PC-9 (cell line): ENCODE results near the gene ENPP5. TPM values are rescaled to one million over a fixed set of nuclear protein-coding genes. Genes with fewer than 3 reads are reported as not detected.

Source experiments
- BruUV-seq: library from RNA; stranded (reverse); fragments of 400-500 nt; replicated peaks from 2 replicates; lab custom pipeline; 2021; lab: Mats Ljungman, UMichigan
- CTCF ChIA-PET: fragments of 300-600 bp; sonication (Branson Sonifier 250); formaldehyde crosslinking; loops from one replicate; lab custom pipeline; 2022; ENCODE audit warnings: antibody characterized with exemption; lab: Charles Lee
- POLR2A ChIA-PET: fragments of 300-600 bp; sonication (Branson Sonifier 250); formaldehyde crosslinking; loops from one replicate; lab custom pipeline; 2022; ENCODE audit warnings: antibody characterized with exemption; ENCODE audit not compliant: unreplicated experiment; lab: Charles Lee
- DNase-seq, 2 experiments: peaks; one replicate each; pipeline versions ENCODE4 v3.0.0 to v3.0.0-alpha.2; 2015 to 2022; ENCODE audit warnings: mixed read lengths in 1 of 2
- H2AFZ ChIP-seq: fragments of 200-600 bp; sonication (generic); 2 replicates; pipeline ENCODE4 v1.8.1; 2017; ENCODE audit warnings: antibody characterized with exemption
- H3F3A ChIP-seq: fragments of 200-600 bp; sonication (generic); 2 replicates; pipeline ENCODE4 v1.8.1; 2017; ENCODE audit warnings: antibody characterized with exemption, mild to moderate bottlenecking, low read depth; ENCODE audit not compliant: insufficient read depth
- H3K27ac ChIP-seq: fragments of 200-600 bp; sonication (generic); 2 replicates; pipeline ENCODE4 v1.6.1; 2016; ENCODE audit warnings: mixed run types
- H3K27me3 ChIP-seq: fragments of 200-600 bp; sonication (generic); 2 replicates; pipeline ENCODE4 v1.6.1; 2016; ENCODE audit warnings: low read depth, mixed run types; ENCODE audit not compliant: insufficient read depth
- H3K36me3 ChIP-seq: fragments of 200-600 bp; sonication (generic); 2 replicates; pipeline ENCODE4 v1.6.1; 2016; ENCODE audit warnings: low read depth, mixed run types
- H3K4me1 ChIP-seq: fragments of 200-600 bp; sonication (generic); replicated peaks from 2 replicates; pipeline ENCODE4 v1.6.1; 2016; ENCODE audit warnings: mixed run types; ENCODE audit not compliant: insufficient read depth
- H3K4me2 ChIP-seq: fragments of 200-600 bp; sonication (generic); 2 replicates; pipeline ENCODE4 v1.6.1; 2017; ENCODE audit warnings: mixed run types
- H3K4me3 ChIP-seq: fragments of 200-600 bp; sonication (generic); 2 replicates; pipeline ENCODE4 v1.6.1; 2016; ENCODE audit warnings: mixed run types
- H3K79me2 ChIP-seq: fragments of 200-600 bp; sonication (generic); 2 replicates; pipeline ENCODE4 v1.6.1; 2017; ENCODE audit warnings: low read depth, mixed run types
- H3K9me2 ChIP-seq: fragments of 200-600 bp; sonication (generic); 2 replicates; pipeline ENCODE4 v1.8.1; 2017; ENCODE audit warnings: mild to moderate bottlenecking; ENCODE audit not compliant: insufficient read depth
- H3K9me3 ChIP-seq: fragments of 200-600 bp; sonication (generic); 2 replicates; pipeline ENCODE4 v1.8.1; 2016; ENCODE audit warnings: low read depth; ENCODE audit not compliant: insufficient read depth
- H4K20me1 ChIP-seq: fragments of 200-600 bp; sonication (generic); 2 replicates; pipeline ENCODE4 v1.8.1; 2017; ENCODE audit not compliant: insufficient read depth
- CTCF ChIP-seq: fragments of 200-600 bp; sonication (generic); conservative IDR thresholded peaks from 2 replicates; pipeline ENCODE4 v1.6.1; 2017; ENCODE audit warnings: mixed run types, antibody characterized with exemption, mild to moderate bottlenecking, moderate library complexity
- EZH2 ChIP-seq: fragments of 200-600 bp; sonication (generic); IDR thresholded peaks from 2 replicates; pipeline ENCODE4 v1.8.0; 2017; ENCODE audit warnings: antibody characterized with exemption, low read depth
- intact Hi-C: fragments of 100-400 bp; cut with micrococcal nuclease; formaldehyde crosslinking; loops from one replicate; pipeline ENCODE4 v1.10.0; 2022; ENCODE audit not compliant: unreplicated experiment
- total RNA-seq: library from RNA; stranded (reverse); gene quantifications from 2 replicates; pipeline ENCODE4 v1.2.3, GENCODE V29; 2021

ENPP5 gene
- total RNA-seq, 1 experiment from 2014 or later, result 9.1 TPM

GRCh38 chr6:46137387-46137786 lies 33.4 kb downstream of the ENPP5 start:
- CTCF ChIA-PET, result no interaction called here

DNA sequence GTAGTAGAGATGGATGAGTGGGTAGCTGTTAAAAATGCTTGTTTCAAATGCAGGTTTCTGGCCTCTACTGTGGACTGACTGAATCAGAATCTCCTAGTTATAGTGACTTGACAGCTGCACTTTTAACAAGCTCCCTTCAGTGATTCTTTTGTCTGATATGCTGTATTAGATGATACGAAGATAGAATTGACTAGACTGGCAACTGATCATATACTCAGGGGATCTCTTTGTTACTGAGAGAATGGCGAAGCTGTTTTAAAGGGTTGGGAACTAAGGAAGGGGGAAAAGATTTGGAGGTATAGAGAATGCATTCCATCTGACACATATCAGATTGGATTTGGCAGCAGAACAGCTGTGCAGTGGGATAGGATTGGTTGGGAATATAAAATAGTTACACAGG lies 33.9 kb downstream of the ENPP5 start:
- no peak for TF ChIP-seq EZH2
- no peak for TF ChIP-seq CTCF
- POLR2A ChIA-PET, result no interaction called here

More at GRCh38 chr6:46137387-46137786, 33.4 kb downstream of the ENPP5 start:
- DNase-seq, result no peak
- no TSS peak for BruUV-seq
- Histone ChIP-seq H2AFZ (no peak overlapping the region), H3K4me2 (no peak overlapping the region), H3K27me3 (no peaks in the 10 kb centered on the region), H3K9me2 (no peaks in the 10 kb centered on the region), H3K4me1 (no peaks in the 10 kb centered on the region), H3F3A (no peaks in the 10 kb centered on the region), H4K20me1 (no peaks in the 10 kb centered on the region), H3K9me3 (no peaks in the 10 kb centered on the region), H3K79me2 (no peaks in the 10 kb centered on the region), H3K4me3 (no peak overlapping the region), H3K27ac (no peak overlapping the region), H3K36me3 (no peaks in the 10 kb centered on the region)
- no peak for TF ChIP-seq EZH2
- no peak for TF ChIP-seq CTCF
- POLR2A ChIA-PET, result no interaction called here
- intact Hi-C loops, result no loop called here

GRCh38 chr6:46135176-46135575 lies 35.6 kb downstream of the ENPP5 start:
- no peaks in the 10 kb centered on the region for H3K9me2 ChIP-seq
- no peaks in the 10 kb centered on the region for H3K36me3 ChIP-seq
- ChIA-PET CTCF (no interaction called here), POLR2A (no interaction called here)
- intact Hi-C loops, result no loop called here
- no TSS peak for BruUV-seq
- TF ChIP-seq EZH2 (no peak), CTCF (no peak)
- H3K27ac ChIP-seq, result no peak overlapping the region
- no peaks in the 10 kb centered on the region for H3F3A ChIP-seq
- H2AFZ ChIP-seq, result no peak overlapping the region
- no peaks in the 10 kb centered on the region; the same call in 1 of the 2 replicates for H3K4me1 ChIP-seq
- H3K9me3 ChIP-seq, result no peaks in the 10 kb centered on the region
- no peak for DNase-seq
- H4K20me1 ChIP-seq, result no peaks in the 10 kb centered on the region
- no peaks in the 10 kb centered on the region for H3K79me2 ChIP-seq
- H3K4me3 ChIP-seq, result no peak overlapping the region
- H3K4me2 ChIP-seq, result no peak overlapping the region
- no peaks in the 10 kb centered on the region for H3K27me3 ChIP-seq

More for the DNA sequence above, 33.9 kb downstream of the ENPP5 start:
- H3K4me2 ChIP-seq, result no peak overlapping the region
- BruUV-seq, result no TSS peak
- DNase-seq, result no peak
- H2AFZ ChIP-seq, result no peak overlapping the region
- no peak overlapping the region for H3K4me3 ChIP-seq
- H3K9me2 ChIP-seq, result no peaks in the 10 kb centered on the region
- CTCF ChIA-PET, result no interaction called here
- H3F3A ChIP-seq, result no peaks in the 10 kb centered on the region
- intact Hi-C loops, result no loop called here
- no peaks in the 10 kb centered on the region for H3K79me2 ChIP-seq
- H3K27ac ChIP-seq, result no peak overlapping the region
- no peaks in the 10 kb centered on the region for H3K36me3 ChIP-seq
- no peaks in the 10 kb centered on the region for H3K9me3 ChIP-seq
- H4K20me1 ChIP-seq, result no peaks in the 10 kb centered on the region
- H3K27me3 ChIP-seq, result no peaks in the 10 kb centered on the region
- no peaks in the 10 kb centered on the region for H3K4me1 ChIP-seq
